ENCODE measurements around the gene CCDC120. TPM values are rescaled to one million over a fixed set of nuclear protein-coding genes. Genes with fewer than 3 reads are reported as not detected.

Gene CCDC120
- total RNA-seq, 3 donors from 2014 or later, result 0.80 to 6.3 (median 4.3) TPM

GRCh38 chrX:49071877-49072711 is 13.3 kb downstream of the CCDC120 start:
- no peaks in the 10 kb centered on the region for H3K36me3 ChIP-seq
- intact Hi-C loops (cut with DNase I; ENCODE audit: low total_unique reads), result no loop called here
- H3K4me3 ChIP-seq, result peak overlapping the region; percentile 46 to 72 (median 56)
- H3K4me1 ChIP-seq, result no peaks in the 10 kb centered on the region
- no peak for TF ChIP-seq POLR2AphosphoS5 (IDR thresholded peaks at IDR 0.05)
- H3K27ac ChIP-seq, result peak overlapping the region; percentile 16 to 29
- peaks cover 0 to 20% of the 10 kb centered on the region in 2 donors for H3K27me3 ChIP-seq
- peak; percentile 65 to 76 for DNase-seq (ENCODE audit: low spot score in 2 of 2)
- H3K9me3 ChIP-seq, result no peaks in the 10 kb centered on the region

- intact Hi-C loops (cut with DNase I; ENCODE audit: low total_unique reads), result no loop called here
- TF ChIP-seq, protein P1, sequence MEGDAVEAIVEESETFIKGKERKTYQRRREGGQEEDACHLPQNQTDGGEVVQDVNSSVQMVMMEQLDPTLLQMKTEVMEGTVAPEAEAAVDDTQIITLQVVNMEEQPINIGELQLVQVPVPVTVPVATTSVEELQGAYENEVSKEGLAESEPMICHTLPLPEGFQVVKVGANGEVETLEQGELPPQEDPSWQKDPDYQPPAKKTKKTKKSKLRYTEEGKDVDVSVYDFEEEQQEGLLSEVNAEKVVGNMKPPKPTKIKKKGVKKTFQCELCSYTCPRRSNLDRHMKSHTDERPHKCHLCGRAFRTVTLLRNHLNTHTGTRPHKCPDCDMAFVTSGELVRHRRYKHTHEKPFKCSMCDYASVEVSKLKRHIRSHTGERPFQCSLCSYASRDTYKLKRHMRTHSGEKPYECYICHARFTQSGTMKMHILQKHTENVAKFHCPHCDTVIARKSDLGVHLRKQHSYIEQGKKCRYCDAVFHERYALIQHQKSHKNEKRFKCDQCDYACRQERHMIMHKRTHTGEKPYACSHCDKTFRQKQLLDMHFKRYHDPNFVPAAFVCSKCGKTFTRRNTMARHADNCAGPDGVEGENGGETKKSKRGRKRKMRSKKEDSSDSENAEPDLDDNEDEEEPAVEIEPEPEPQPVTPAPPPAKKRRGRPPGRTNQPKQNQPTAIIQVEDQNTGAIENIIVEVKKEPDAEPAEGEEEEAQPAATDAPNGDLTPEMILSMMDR (IDR thresholded peaks at IDR 0.05), result no peak
- no peak for TF ChIP-seq POLR2AphosphoS5 (IDR thresholded peaks at IDR 0.05)
- no peak for TF ChIP-seq POLR2A (IDR thresholded peaks at IDR 0.05)
- peak overlapping the region; percentile 16 to 29 for H3K27ac ChIP-seq
These were observed 13.9 kb downstream of the CCDC120 start for GRCh38 chrX:49072712-49073095.

DNA sequence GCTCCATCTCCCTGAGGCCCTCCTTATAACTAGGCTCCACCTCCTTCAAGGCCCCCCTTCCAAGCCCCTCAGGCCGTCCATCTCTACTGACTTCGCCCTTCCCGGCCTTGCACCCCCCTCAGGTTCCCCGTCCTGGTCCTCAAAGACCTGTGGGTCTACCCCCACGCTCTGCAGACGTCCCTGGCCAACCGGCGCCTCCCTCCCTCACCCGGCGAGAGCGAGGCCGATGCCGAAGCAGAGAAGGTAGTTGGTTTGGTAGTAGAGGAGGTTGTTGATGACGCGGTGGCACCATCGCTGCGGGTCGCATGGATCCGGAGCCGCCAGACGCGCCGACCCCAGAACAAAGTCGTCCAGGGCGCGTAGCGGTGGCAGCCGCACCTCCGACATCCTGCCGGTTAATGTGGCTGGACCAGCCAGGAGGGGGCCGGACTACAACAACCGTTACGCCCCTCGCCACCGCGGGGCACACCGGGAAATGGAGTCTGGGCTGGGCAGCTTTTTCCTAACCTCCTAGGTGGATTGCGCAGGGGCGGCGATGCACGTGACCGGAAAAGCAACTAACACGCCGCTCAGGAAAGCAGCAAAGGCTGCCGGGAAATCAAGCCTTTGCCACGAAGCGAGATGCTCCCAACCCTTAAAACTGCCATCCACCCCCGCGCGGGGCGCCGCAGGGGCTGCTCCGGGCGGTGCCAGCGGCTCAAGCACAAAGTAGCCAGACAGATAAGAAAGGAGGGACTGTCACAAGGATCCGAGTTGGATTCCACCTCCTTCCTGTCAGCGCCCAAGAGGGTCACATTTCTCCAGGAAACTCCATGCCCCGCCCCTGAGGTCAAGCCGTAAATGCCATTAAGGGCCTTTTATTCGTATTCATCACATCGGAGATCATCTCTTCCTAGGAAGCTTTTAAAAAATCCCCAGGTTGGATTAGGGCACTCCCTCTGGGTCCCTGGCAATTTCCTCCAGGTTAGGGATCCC is 15.1 kb downstream of the CCDC120 start, which contains the start of gene PRAF2:
TSS of gene PRAF2 (minus strand) at position 402 of the 975 bp plus-strand sequence. CDS start at position 387, 15 bp downstream.
- H3K27me3 ChIP-seq, result peaks cover 0 to 20% of the 10 kb centered on the region in 2 donors
- intact Hi-C loops (cut with DNase I; ENCODE audit: low total_unique reads), result no loop called here
- no peaks in the 10 kb centered on the region for H3K4me1 ChIP-seq
- peak within 1 kb of the TSS; percentile 46 to 72 (median 56) for H3K4me3 ChIP-seq
- DNase-seq (ENCODE audit: low spot score in 2 of 2), result peak; percentile 89 to 91
- no peaks in the 10 kb centered on the region for H3K36me3 ChIP-seq
- H3K9me3 ChIP-seq, result no peaks in the 10 kb centered on the region
- peak; percentile 57 to 78 (median 69) for TF ChIP-seq POLR2AphosphoS5 (IDR thresholded peaks at IDR 0.05)
- TF ChIP-seq, protein P1 (IDR thresholded peaks at IDR 0.05), result no peak
- peak within 1 kb of the TSS; percentile 50 to 78 for H3K27ac ChIP-seq

More at GRCh38 chrX:49072712-49073095, 13.9 kb downstream of the CCDC120 start:
- Histone ChIP-seq H3K36me3 (no peaks in the 10 kb centered on the region), H3K4me1 (no peaks in the 10 kb centered on the region), H3K9me3 (no peaks in the 10 kb centered on the region), H3K27me3 (peaks cover 0 to 20% of the 10 kb centered on the region in 2 donors), H3K4me3 (peak overlapping the region; percentile 46 to 72 (median 56))
- no peak for DNase-seq (ENCODE audit: low spot score in 2 of 2)

GRCh38 chrX:49075347-49075746 is 16.5 kb downstream of the CCDC120 start:
- intact Hi-C loops (cut with DNase I; ENCODE audit: low total_unique reads), result no loop called here
- TF ChIP-seq POLR2A (IDR thresholded peaks at IDR 0.05) (no peak), POLR2AphosphoS5 (IDR thresholded peaks at IDR 0.05) (no peak)
- TF ChIP-seq, protein P1 (IDR thresholded peaks at IDR 0.05), result no peak
- no peak for DNase-seq (ENCODE audit: low spot score in 2 of 2)

DNA sequence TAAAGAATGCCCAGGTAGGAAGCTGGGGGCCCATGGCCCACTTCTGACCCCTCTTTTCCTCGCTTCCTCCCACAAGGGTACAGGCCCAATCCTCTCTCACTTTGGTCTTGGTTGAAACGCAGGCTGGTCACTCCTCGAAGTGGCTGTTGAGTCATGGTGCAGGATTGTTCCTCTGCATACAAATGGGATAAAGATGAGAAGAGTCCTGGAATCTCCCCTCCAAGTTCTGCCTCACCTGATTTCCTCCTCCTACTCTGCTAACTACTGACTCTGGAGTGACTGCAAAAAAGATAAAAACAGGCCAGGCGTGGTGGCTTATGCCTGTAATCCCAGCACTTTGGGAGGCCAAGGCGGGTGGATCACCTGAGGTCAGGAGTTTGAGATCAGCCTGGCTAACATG is 19.1 kb downstream of the CCDC120 start:
- no peak overlapping the region for H3K27ac ChIP-seq
- TF ChIP-seq POLR2AphosphoS5 (IDR thresholded peaks at IDR 0.05), result no peak
- TF ChIP-seq, protein P1 (IDR thresholded peaks at IDR 0.05), result no peak
- TF ChIP-seq POLR2A (IDR thresholded peaks at IDR 0.05), result no peak
- peaks cover 0 to 13% of the 10 kb centered on the region in 2 donors for H3K27me3 ChIP-seq
- DNase-seq (ENCODE audit: low spot score in 2 of 2), result no peak
- intact Hi-C loops (cut with DNase I; ENCODE audit: low total_unique reads), result no loop called here
- H3K9me3 ChIP-seq, result no peaks in the 10 kb centered on the region
- H3K4me1 ChIP-seq, result no peaks in the 10 kb centered on the region
- H3K36me3 ChIP-seq, result no peaks in the 10 kb centered on the region
- no peak overlapping the region for H3K4me3 ChIP-seq

More at GRCh38 chrX:49075347-49075746, 16.5 kb downstream of the CCDC120 start:
- Histone ChIP-seq H3K9me3 (no peaks in the 10 kb centered on the region), H3K27me3 (peaks cover 0 to 20% of the 10 kb centered on the region in 2 donors), H3K27ac (no peak overlapping the region), H3K4me1 (no peaks in the 10 kb centered on the region), H3K4me3 (no peak overlapping the region), H3K36me3 (no peaks in the 10 kb centered on the region)
